AG10803 (cell line): ENCODE measurements around the gene CSNK1G2.
"Not testable (repeated sequence)": the region's sequence is repeated elsewhere in the genome, so short reads cannot be mapped to it uniquely, and the experiment has no call there.

Experiments used
- DNase-seq: peaks from one replicate; pipeline ENCODE4 v3.0.0; 2010; ENCODE audit warnings: low read depth
- H3K4me3 ChIP-seq: 2 replicates; pipeline ENCODE4 v1.5.1; 2011; ENCODE audit warnings: mild to moderate bottlenecking, low read length, control low read depth
- CTCF ChIP-seq: conservative IDR thresholded peaks from 2 replicates; pipeline ENCODE4 v1.5.1; 2011; ENCODE audit warnings: mild to moderate bottlenecking, low read length, control low read depth, inconsistent platforms

The CSNK1G2 gene

GRCh38 chr19:1987197-1988187 is 46.5 kb downstream of the CSNK1G2 start:
- no peak overlapping the region for H3K4me3 ChIP-seq
- no peak for DNase-seq
- no peak for TF ChIP-seq CTCF

GRCh38 chr19:1988464-1988863 is 47.5 kb downstream of the CSNK1G2 start:
- DNase-seq = not testable (repeated sequence)

GRCh38 chr19:1989513-1990229 is 48.7 kb downstream of the CSNK1G2 start:
- TF ChIP-seq CTCF = no peak
- no peak for DNase-seq
- no peak overlapping the region for H3K4me3 ChIP-seq

More at GRCh38 chr19:1988464-1988863, 47.5 kb downstream of the CSNK1G2 start:
- not testable (repeated sequence) for H3K4me3 ChIP-seq

- H3K4me3 ChIP-seq = no peak overlapping the region
- no peak for TF ChIP-seq CTCF
- DNase-seq = no peak
Measured at GRCh38 chr19:1990230-1991017, 49.5 kb downstream of the CSNK1G2 start.

GRCh38 chr19:1991018-1991913 is 50.3 kb downstream of the CSNK1G2 start:
- TF ChIP-seq CTCF = no peak
- no peak overlapping the region for H3K4me3 ChIP-seq
- no peak for DNase-seq

- no peak for DNase-seq
Measured at GRCh38 chr19:1992759-1993260, 51.8 kb downstream of the CSNK1G2 start.

More at GRCh38 chr19:1992759-1993260, 51.8 kb downstream of the CSNK1G2 start:
- H3K4me3 ChIP-seq = no peak overlapping the region
- no peak for TF ChIP-seq CTCF
